Calu3 (cell line): ENCODE measurements around the gene ACTL6B. TPM values are rescaled to one million over a fixed set of nuclear protein-coding genes. Genes with fewer than 3 reads are reported as not detected.
A peak's percentile ranks its signal among the peaks of the same experiment; 100 is the strongest.

Experiments used
- BruUV-seq: library from RNA; stranded (reverse); fragments of 400-500 nt; replicated peaks from 2 replicates; lab custom pipeline; 2021; lab: Mats Ljungman, UMichigan
- CTCF ChIA-PET: fragments of 300-600 bp; sonication (Branson Sonifier 250); formaldehyde crosslinking; loops from one replicate; lab custom pipeline; 2022; ENCODE audit warnings: antibody characterized with exemption; lab: Charles Lee
- DNase-seq: peaks from one replicate; pipeline ENCODE4 v3.0.0; 2022
- H3K27ac Mint-ChIP-seq: one replicate; pipeline ENCODE4 v1.8.0; 2022; ENCODE audit warnings: mixed read lengths; ENCODE audit not compliant: unreplicated experiment
- H3K27me3 Mint-ChIP-seq: one replicate; pipeline ENCODE4 v1.8.0; 2022; ENCODE audit warnings: mixed read lengths; ENCODE audit not compliant: unreplicated experiment
- H3K36me3 Mint-ChIP-seq: one replicate; pipeline ENCODE4 v1.8.0; 2022; ENCODE audit warnings: mild to moderate bottlenecking, moderate library complexity, mixed read lengths; ENCODE audit not compliant: insufficient read depth, unreplicated experiment
- H3K4me1 Mint-ChIP-seq: one replicate; pipeline ENCODE4 v1.8.0; 2022; ENCODE audit warnings: mild to moderate bottlenecking, low read depth, mixed read lengths; ENCODE audit not compliant: unreplicated experiment
- H3K4me3 Mint-ChIP-seq: one replicate; pipeline ENCODE4 v1.8.0; 2022; ENCODE audit warnings: mild to moderate bottlenecking, low read depth, moderate library complexity, mixed read lengths; ENCODE audit not compliant: unreplicated experiment
- H3K9me3 Mint-ChIP-seq: one replicate; pipeline ENCODE4 v1.8.0; 2022; ENCODE audit warnings: low read depth, mixed read lengths; ENCODE audit not compliant: unreplicated experiment
- CTCF ChIP-seq: fragments of 200-600 bp; IDR thresholded peaks from one replicate; pipeline ENCODE4 v1.8.0; 2022; ENCODE audit warnings: antibody characterized with exemption; ENCODE audit not compliant: unreplicated experiment
- intact Hi-C: fragments of 100-400 bp; cut with micrococcal nuclease; formaldehyde crosslinking; loops from one replicate; pipeline ENCODE4 v1.10.0; 2022; ENCODE audit not compliant: unreplicated experiment
- total RNA-seq: library from RNA; stranded (reverse); gene quantifications from 2 replicates; pipeline ENCODE4 v1.2.3, GENCODE V29; 2022

The ACTL6B gene
- total RNA-seq, 1 experiment from 2014 or later: not detected

- no peak for TF ChIP-seq CTCF
- no peak overlapping the region for H3K27ac Mint-ChIP-seq
- CTCF ChIA-PET: interaction anchor here (1.0 kb wide), 1 partner anchor 18 kb away, joined by 4 read pairs; the partner anchor contains the start of gene MOSPD3
- no peaks in the 10 kb centered on the region for H3K4me1 Mint-ChIP-seq
- no peak overlapping the region for H3K4me3 Mint-ChIP-seq
- H3K9me3 Mint-ChIP-seq: no peaks in the 10 kb centered on the region
- peaks cover 16% of the 10 kb centered on the region for H3K36me3 Mint-ChIP-seq
- BruUV-seq: no TSS peak
- H3K27me3 Mint-ChIP-seq: no peaks in the 10 kb centered on the region
- no peak for DNase-seq
- intact Hi-C loops: no loop called here
Observed at GRCh38 chr7:100630066-100630465, 26.2 kb downstream of the ACTL6B start.

- DNase-seq: peak; percentile 38
- BruUV-seq: no TSS peak
- Mint-ChIP-seq H3K36me3 (peaks cover 15% of the 10 kb centered on the region), H3K4me1 (no peaks in the 10 kb centered on the region), H3K27ac (no peak overlapping the region), H3K27me3 (no peaks in the 10 kb centered on the region), H3K9me3 (no peaks in the 10 kb centered on the region), H3K4me3 (no peak overlapping the region)
- intact Hi-C loops: no loop called here
- CTCF ChIA-PET: interaction anchor here (1.0 kb wide), 1 partner anchor 17 kb away, joined by 4 read pairs; the partner anchor contains the start of gene MOSPD3
- no peak for TF ChIP-seq CTCF
Observed at GRCh38 chr7:100629117-100629716, 27.0 kb downstream of the ACTL6B start.

GRCh38 chr7:100627238-100627549, 29.1 kb downstream of the ACTL6B start:
- CTCF ChIA-PET: interaction anchor here (1.2 kb wide), 1 partner anchor 10 kb away, joined by 3 read pairs; no protein-coding TSS in a partner anchor
- Mint-ChIP-seq H3K4me3 (no peak overlapping the region), H3K4me1 (no peaks in the 10 kb centered on the region), H3K9me3 (no peaks in the 10 kb centered on the region), H3K27me3 (no peaks in the 10 kb centered on the region), H3K36me3 (no peaks in the 10 kb centered on the region), H3K27ac (no peak overlapping the region)
- no peak for TF ChIP-seq CTCF
- DNase-seq: no peak
- intact Hi-C loops: no loop called here
- no TSS peak for BruUV-seq

- no peaks in the 10 kb centered on the region for H3K9me3 Mint-ChIP-seq
- H3K4me3 Mint-ChIP-seq: no peak overlapping the region
- BruUV-seq: no TSS peak
- H3K27ac Mint-ChIP-seq: no peak overlapping the region
- intact Hi-C loops: no loop called here
- no peaks in the 10 kb centered on the region for H3K4me1 Mint-ChIP-seq
- H3K36me3 Mint-ChIP-seq: no peaks in the 10 kb centered on the region
- DNase-seq: peak; percentile 29
- CTCF ChIA-PET: interaction anchor here (0.7 to 1.2 kb wide), 3 partner anchors 8 to 13 kb away, joined by 3 to 7 read pairs (median 3); no protein-coding TSS in a partner anchor
- no peaks in the 10 kb centered on the region for H3K27me3 Mint-ChIP-seq
- TF ChIP-seq CTCF: no peak
Observed at GRCh38 chr7:100626530-100627237, 29.6 kb downstream of the ACTL6B start.
